ENCODE results near the gene OR6K6. TPM values are rescaled to one million over a fixed set of nuclear protein-coding genes. Genes with fewer than 3 reads are reported as not detected.

OR6K6 gene
- total RNA-seq, 1 experiment from 2014 or later, result not detected

DNA sequence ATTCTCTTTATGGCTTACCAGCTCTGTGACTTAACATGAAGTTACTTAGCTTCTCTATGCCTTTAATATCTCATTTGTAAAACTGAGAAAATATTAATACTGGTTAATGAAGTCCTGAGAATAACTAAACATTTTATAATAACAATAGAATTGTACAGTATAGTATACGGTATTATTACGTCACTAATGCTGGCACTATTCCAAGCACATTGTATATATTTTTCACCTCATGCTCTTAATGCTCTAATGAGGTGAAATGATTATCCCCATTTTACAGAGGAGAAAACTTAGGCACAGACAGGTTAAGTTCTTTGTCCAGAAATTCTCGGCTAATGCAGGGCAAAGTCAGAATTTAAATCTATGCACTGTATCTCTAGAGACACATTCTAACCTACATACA lies 34.9 kb upstream of the OR6K6 start:
- DNase-seq (ENCODE audit: low spot score), result no peak
- POLR2A ChIA-PET (ENCODE audit: low non-redundant PET), result no interaction called here
- TF ChIP-seq EZH2 (IDR thresholded peaks at IDR 0.05; ENCODE audit: borderline replicate concordance, low read depth, low read length, poor library complexity, severe bottlenecking), result no peak
- TF ChIP-seq, protein P1, sequence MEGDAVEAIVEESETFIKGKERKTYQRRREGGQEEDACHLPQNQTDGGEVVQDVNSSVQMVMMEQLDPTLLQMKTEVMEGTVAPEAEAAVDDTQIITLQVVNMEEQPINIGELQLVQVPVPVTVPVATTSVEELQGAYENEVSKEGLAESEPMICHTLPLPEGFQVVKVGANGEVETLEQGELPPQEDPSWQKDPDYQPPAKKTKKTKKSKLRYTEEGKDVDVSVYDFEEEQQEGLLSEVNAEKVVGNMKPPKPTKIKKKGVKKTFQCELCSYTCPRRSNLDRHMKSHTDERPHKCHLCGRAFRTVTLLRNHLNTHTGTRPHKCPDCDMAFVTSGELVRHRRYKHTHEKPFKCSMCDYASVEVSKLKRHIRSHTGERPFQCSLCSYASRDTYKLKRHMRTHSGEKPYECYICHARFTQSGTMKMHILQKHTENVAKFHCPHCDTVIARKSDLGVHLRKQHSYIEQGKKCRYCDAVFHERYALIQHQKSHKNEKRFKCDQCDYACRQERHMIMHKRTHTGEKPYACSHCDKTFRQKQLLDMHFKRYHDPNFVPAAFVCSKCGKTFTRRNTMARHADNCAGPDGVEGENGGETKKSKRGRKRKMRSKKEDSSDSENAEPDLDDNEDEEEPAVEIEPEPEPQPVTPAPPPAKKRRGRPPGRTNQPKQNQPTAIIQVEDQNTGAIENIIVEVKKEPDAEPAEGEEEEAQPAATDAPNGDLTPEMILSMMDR (conservative IDR thresholded peaks at IDR 0.05; ENCODE audit: low read depth, low read length), result no peak
- Histone ChIP-seq H3K9me3 (ENCODE audit: low read depth, low read length, poor library complexity, severe bottlenecking) (no peaks in the 10 kb centered on the region), H3K27me3 (replicated peaks; ENCODE audit: insufficient read depth, low read depth, low read length, poor library complexity) (peaks cover 31% of the 10 kb centered on the region), H3K4me3 (ENCODE audit: low read depth, low read length, poor library complexity, severe bottlenecking) (no peak overlapping the region), H3K36me3 (ENCODE audit: insufficient read depth, low read length, poor library complexity, severe bottlenecking) (no peaks in the 10 kb centered on the region), H3K27ac (ENCODE audit: low read depth, low read length, poor library complexity, severe bottlenecking) (no peak overlapping the region), H3K4me1 (ENCODE audit: insufficient read depth, low read length, poor library complexity, severe bottlenecking) (no peaks in the 10 kb centered on the region)
- intact Hi-C loops (cut with micrococcal nuclease; ENCODE audit: unreplicated experiment), result no loop called here
- CTCF ChIA-PET, result no interaction called here
- BruUV-seq (replicated peaks), result no TSS peak

DNA sequence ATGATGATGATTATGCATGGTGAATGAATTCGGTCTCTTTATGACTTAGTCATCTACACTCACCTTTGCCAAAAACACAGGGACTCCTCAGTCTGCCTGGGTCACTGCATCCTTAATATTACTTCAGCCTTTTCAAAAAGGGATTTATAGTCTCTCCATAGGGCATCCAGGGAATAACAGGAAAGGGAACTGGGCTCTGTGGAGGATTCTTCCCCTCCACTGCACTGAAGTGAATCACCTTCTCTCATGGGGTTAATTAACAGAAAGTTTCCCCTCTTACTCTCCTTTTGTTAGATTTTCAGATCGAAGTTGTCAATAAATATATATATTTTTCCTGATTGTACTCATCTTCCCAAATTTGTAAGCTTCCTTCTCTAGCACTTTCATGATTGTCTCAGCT lies 33.9 kb upstream of the OR6K6 start, which contains the start of gene OR6K3:
Gene OR6K3 (minus strand): TSS at position 101 of the 400 bp plus-strand sequence. CDS start 2,605 bp downstream, outside the sequence.
- CTCF ChIA-PET, result no interaction called here
- no peak within 1 kb of the TSS for H3K4me3 ChIP-seq (ENCODE audit: low read depth, low read length, poor library complexity, severe bottlenecking)
- H3K4me1 ChIP-seq (ENCODE audit: insufficient read depth, low read length, poor library complexity, severe bottlenecking), result no peaks in the 10 kb centered on the region
- H3K27ac ChIP-seq (ENCODE audit: low read depth, low read length, poor library complexity, severe bottlenecking), result no peak within 1 kb of the TSS
- no peaks in the 10 kb centered on the region for H3K36me3 ChIP-seq (ENCODE audit: insufficient read depth, low read length, poor library complexity, severe bottlenecking)
- TF ChIP-seq, protein P1 (conservative IDR thresholded peaks at IDR 0.05; ENCODE audit: low read depth, low read length), result no peak
- TF ChIP-seq EZH2 (IDR thresholded peaks at IDR 0.05; ENCODE audit: borderline replicate concordance, low read depth, low read length, poor library complexity, severe bottlenecking), result no peak
- H3K27me3 ChIP-seq (replicated peaks; ENCODE audit: insufficient read depth, low read depth, low read length, poor library complexity), result peaks cover 24% of the 10 kb centered on the region
- DNase-seq (ENCODE audit: low spot score), result no peak
- H3K9me3 ChIP-seq (ENCODE audit: low read depth, low read length, poor library complexity, severe bottlenecking), result no peaks in the 10 kb centered on the region
- POLR2A ChIA-PET (ENCODE audit: low non-redundant PET), result no interaction called here
- no TSS peak for BruUV-seq (replicated peaks)
- intact Hi-C loops (cut with micrococcal nuclease; ENCODE audit: unreplicated experiment), result no loop called here

DNA sequence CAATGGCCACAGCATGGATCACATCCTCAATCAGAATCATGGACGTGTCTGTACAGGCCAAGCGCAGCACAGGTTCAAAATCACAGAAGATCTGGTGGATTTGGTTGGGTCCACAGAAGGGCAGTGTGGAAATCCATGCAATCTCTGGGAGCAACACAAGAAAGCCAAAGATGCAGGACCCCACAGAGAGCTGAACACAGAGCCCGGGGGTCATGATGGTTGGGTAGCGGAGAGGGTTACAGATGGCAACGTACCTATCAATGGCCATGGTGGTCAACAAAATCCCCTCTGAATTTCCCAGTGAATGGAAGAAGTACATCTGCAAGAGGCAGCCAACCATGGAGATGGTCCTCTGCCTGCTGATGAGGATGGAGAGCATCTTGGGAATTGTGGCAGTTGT lies 30.1 kb upstream of the OR6K6 start:
- no peaks in the 10 kb centered on the region for H3K36me3 ChIP-seq (ENCODE audit: insufficient read depth, low read length, poor library complexity, severe bottlenecking)
- H3K4me3 ChIP-seq (ENCODE audit: low read depth, low read length, poor library complexity, severe bottlenecking), result no peak overlapping the region
- no peaks in the 10 kb centered on the region for H3K9me3 ChIP-seq (ENCODE audit: low read depth, low read length, poor library complexity, severe bottlenecking)
- no peak overlapping the region for H3K27ac ChIP-seq (ENCODE audit: low read depth, low read length, poor library complexity, severe bottlenecking)
- TF ChIP-seq EZH2 (IDR thresholded peaks at IDR 0.05; ENCODE audit: borderline replicate concordance, low read depth, low read length, poor library complexity, severe bottlenecking), result no peak
- TF ChIP-seq, protein P1 (conservative IDR thresholded peaks at IDR 0.05; ENCODE audit: low read depth, low read length), result no peak
- POLR2A ChIA-PET (ENCODE audit: low non-redundant PET), result no interaction called here
- H3K4me1 ChIP-seq (ENCODE audit: insufficient read depth, low read length, poor library complexity, severe bottlenecking), result no peaks in the 10 kb centered on the region
- no peak for DNase-seq (ENCODE audit: low spot score)
- intact Hi-C loops (cut with micrococcal nuclease; ENCODE audit: unreplicated experiment), result no loop called here
- peaks cover 52% of the 10 kb centered on the region for H3K27me3 ChIP-seq (replicated peaks; ENCODE audit: insufficient read depth, low read depth, low read length, poor library complexity)
- CTCF ChIA-PET, result no interaction called here
- BruUV-seq (replicated peaks), result no TSS peak
